Endothelial cell of umbilical vein (primary cell): ENCODE results near the gene C1orf210. TPM values are rescaled to one million over a fixed set of nuclear protein-coding genes. Genes with fewer than 3 reads are reported as not detected.

Source experiments
- BruUV-seq: library from RNA; stranded (reverse); fragments of 400-500 nt; replicated peaks from 2 replicates; lab custom pipeline; 2021; lab: Mats Ljungman, UMichigan
- CTCF ChIA-PET: fragments of 300-600, 350-600 bp; sonication (Branson Sonifier 250); formaldehyde crosslinking; loops from one replicate; lab custom pipeline; 2021; ENCODE audit warnings: antibody characterized with exemption, inconsistent platforms; lab: Charles Lee
- POLR2A ChIA-PET: fragments of 300-600, 350-600 bp; sonication (Branson Sonifier 250); formaldehyde crosslinking; loops from one replicate; lab custom pipeline; 2021; ENCODE audit warnings: antibody characterized with exemption, inconsistent platforms; lab: Charles Lee
- DNase-seq: peaks from one replicate; pipeline ENCODE4 v3.0.0-alpha.2; 2011; ENCODE audit warnings: low read depth, low spot score
- FAIRE-seq: peaks from 2 replicates; lab custom pipeline; 2011; peaks lifted over from hg19 to GRCh38; lab: Jason Lieb, UNC
- H2AFZ ChIP-seq: 2 replicates; pipeline ENCODE4 v1.6.0; 2012; ENCODE audit warnings: low read depth, low read length, control low read depth, inconsistent platforms
- H3K27ac ChIP-seq: 2 replicates; pipeline ENCODE4 v1.5.1; 2011; ENCODE audit warnings: low read depth, mild to moderate bottlenecking, control low read depth, low read length, moderate library complexity; ENCODE audit not compliant: insufficient read depth
- H3K27me3 ChIP-seq, 2 experiments: 2 replicates each; pipeline versions ENCODE4 v1.6.0 to v1.6.1; 2011; ENCODE audit warnings: low read length in 2 of 2, mixed read lengths in 1 of 2; ENCODE audit not compliant: control insufficient read depth in 2 of 2, insufficient read depth in 2 of 2
- H3K36me3 ChIP-seq, 2 experiments: 2 replicates in 1 of 2; 3 replicates in 1 of 2; pipeline ENCODE4 v1.5.1; 2011; ENCODE audit warnings: low read length in 2 of 2, mild to moderate bottlenecking in 1 of 2, moderate library complexity in 1 of 2; ENCODE audit not compliant: control insufficient read depth in 2 of 2, insufficient read depth in 2 of 2; ENCODE audit errors: extremely low read depth in 1 of 2
- H3K4me1 ChIP-seq: 3 replicates; pipeline ENCODE4 v1.5.1; 2011; ENCODE audit warnings: mild to moderate bottlenecking, low read length; ENCODE audit not compliant: control insufficient read depth, insufficient read depth; ENCODE audit errors: extremely low read depth
- H3K4me2 ChIP-seq: 2 replicates; pipeline ENCODE4 v1.6.1; 2011; ENCODE audit warnings: low read length, control low read depth, mixed read lengths; ENCODE audit not compliant: insufficient read depth
- H3K4me3 ChIP-seq, 3 experiments: fragments of 200-600 bp in 1 of 3; sonication (generic), shearing (Covaris generic) in 1 of 3; replicated peaks in 1 of 3; 2 replicates each; pipeline ENCODE4 v1.5.1; 2011 to 2016; ENCODE audit warnings: control low read depth in 3 of 3, low read length in 3 of 3, mild to moderate bottlenecking in 2 of 3, inconsistent platforms in 1 of 3, low read depth in 1 of 3, moderate library complexity in 1 of 3; ENCODE audit not compliant: insufficient read depth in 1 of 3
- H3K79me2 ChIP-seq: 2 replicates; pipeline ENCODE4 v1.6.0; 2012; ENCODE audit warnings: low read length, inconsistent platforms; ENCODE audit not compliant: control insufficient read depth, insufficient read depth
- H3K9ac ChIP-seq: replicated peaks from 2 replicates; pipeline ENCODE3; 2011; ENCODE audit warnings: low read length, control low read depth; ENCODE audit not compliant: insufficient read depth; ENCODE audit errors: extremely low read depth
- H3K9me1 ChIP-seq: replicated peaks from 3 replicates; pipeline ENCODE4 v1.6.0; 2011; ENCODE audit warnings: mild to moderate bottlenecking, low read length; ENCODE audit not compliant: control insufficient read depth, insufficient read depth; ENCODE audit errors: extremely low read depth
- H3K9me3 ChIP-seq: replicated peaks from 2 replicates; pipeline ENCODE4 v1.5.1; 2012; ENCODE audit warnings: low read length, inconsistent platforms; ENCODE audit not compliant: control insufficient read depth, insufficient read depth
- H4K20me1 ChIP-seq: replicated peaks from 2 replicates; pipeline ENCODE3; 2011; ENCODE audit warnings: mild to moderate bottlenecking, low read length; ENCODE audit not compliant: control insufficient read depth, insufficient read depth; ENCODE audit errors: extremely low read depth
- CTCF ChIP-seq, 2 donors: IDR thresholded peaks; 1 replicate in 1 of 2; 2 replicates in 1 of 2; pipeline ENCODE4 v1.5.1; 2011; ENCODE audit warnings: low read length in 2 of 2, mild to moderate bottlenecking in 2 of 2, moderate library complexity in 2 of 2, control low read depth in 1 of 2, inconsistent platforms in 1 of 2, low read depth in 1 of 2; ENCODE audit not compliant: insufficient read depth in 1 of 2; ENCODE audit errors: extremely low read depth in 1 of 2
- EZH2 ChIP-seq: IDR thresholded peaks from 2 replicates; pipeline ENCODE4 v1.6.1; 2012; ENCODE audit warnings: borderline replicate concordance, low read depth, mild to moderate bottlenecking, moderate library complexity, low read length, inconsistent platforms; ENCODE audit not compliant: severe bottlenecking
- FOS ChIP-seq: IDR thresholded peaks from 2 replicates; pipeline ENCODE4 v1.6.1; 2011; ENCODE audit warnings: mild to moderate bottlenecking, low read length, moderate library complexity, borderline replicate concordance; ENCODE audit not compliant: insufficient read depth
- GATA2 ChIP-seq: IDR thresholded peaks from 2 replicates; pipeline ENCODE4 v1.7.0; 2011; ENCODE audit warnings: low read depth, mild to moderate bottlenecking, moderate library complexity, mixed read lengths, low read length; ENCODE audit not compliant: insufficient read length, insufficient read depth
- JUN ChIP-seq: IDR thresholded peaks from 2 replicates; pipeline ENCODE4 v1.6.1; 2011; ENCODE audit warnings: borderline replicate concordance, low read depth; ENCODE audit not compliant: insufficient read length, insufficient read depth
- MAX ChIP-seq: IDR thresholded peaks from 2 replicates; pipeline ENCODE4 v1.6.1; 2011; ENCODE audit not compliant: insufficient read depth, insufficient read length
- MYC ChIP-seq: IDR thresholded peaks from one replicate; pipeline ENCODE4 v1.6.1; 2011; ENCODE audit warnings: mild to moderate bottlenecking, low read depth, low read length
- POLR2A ChIP-seq: IDR thresholded peaks from 2 replicates; pipeline ENCODE4 v1.6.1; 2012; ENCODE audit warnings: low read depth, mild to moderate bottlenecking, control low read depth, low read length
- POLR2AphosphoS5 ChIP-seq: IDR thresholded peaks from 2 replicates; pipeline ENCODE4 v1.6.1; 2012; ENCODE audit warnings: low read depth, mild to moderate bottlenecking, control low read depth, low read length, moderate library complexity; ENCODE audit not compliant: insufficient read depth
- dilution Hi-C: fragments of 300-500 bp; cut with MboI; formaldehyde crosslinking; loops from one replicate; pipeline ENCODE4 v1.15.0; 2019; ENCODE audit warnings: low sequenced_read_pairs; ENCODE audit not compliant: extremely low pct_ligation_motif_present
- intact Hi-C: fragments of 100-400 bp; cut with micrococcal nuclease; formaldehyde crosslinking; loops from one replicate; pipeline ENCODE4 v1.10.0; 2022
- polyA plus RNA-seq, 4 experiments: library from polyadenylated mRNA; depleted of rRNA in 3 of 4; stranded (reverse) in 3 of 4; unstranded in 1 of 4; fragments of >200 nt; gene quantifications; 2 replicates each; pipeline versions ENCODE4 v1.2.1 to v1.2.3, GENCODE V29; 2011 to 2012; ENCODE audit warnings: missing spikeins in 1 of 4
- total RNA-seq: library from RNA; stranded (reverse); gene quantifications from 2 replicates; pipeline ENCODE4 v1.2.3, GENCODE V29; 2021

Gene C1orf210
- total and polyA plus RNA-seq, 2 donors (not counting 3 experiments of a cell fraction or from before 2014, with no cell fraction given) = not detected

- Histone ChIP-seq H3K9ac (no peak overlapping the region), H3K79me2 (peaks cover 13% of the 10 kb centered on the region), H3K4me3 (no peak overlapping the region), H3K9me1 (no peaks in the 10 kb centered on the region), H3K36me3 (peaks cover 57 to 91% of the 10 kb centered on the region in 2 experiments), H4K20me1 (no peaks in the 10 kb centered on the region), H3K4me2 (no peak overlapping the region), H3K27ac (no peak overlapping the region), H2AFZ (no peak overlapping the region), H3K4me1 (no peaks in the 10 kb centered on the region), H3K27me3 (no peaks in the 10 kb centered on the region), H3K9me3 (no peaks in the 10 kb centered on the region)
- BruUV-seq = TSS peak; percentile 8
- dilution Hi-C loops = no loop called here
- FAIRE-seq = no peak
- CTCF ChIA-PET = interaction anchor here (0.9 to 2.8 kb wide), 3 partner anchors 73 to 85 kb away, joined by 3 to 9 read pairs (median 6); no protein-coding TSS in a partner anchor
- no peak for DNase-seq
- intact Hi-C loops = no loop called here
- POLR2A ChIA-PET = interaction anchor here (1.0 kb wide), 1 partner anchor 8 kb away, joined by 3 read pairs; no protein-coding TSS in a partner anchor
- no peak for TF ChIP-seq POLR2A
- no peak for TF ChIP-seq EZH2
- no peak for TF ChIP-seq FOS
- TF ChIP-seq MYC = no peak
- no peak for TF ChIP-seq POLR2AphosphoS5
- no peak for TF ChIP-seq JUN
- TF ChIP-seq MAX = no peak
- TF ChIP-seq GATA2 = no peak
- no peak for TF ChIP-seq CTCF (IDR thresholded peaks at IDR 0.05; ENCODE audit: extremely low read depth in 1 of 2, insufficient read depth in 1 of 2, low read depth in 1 of 2, low read length in 2 of 2)
Measured at GRCh38 chr1:43312212-43312623, 26.8 kb upstream of the C1orf210 start.
